ENCODE measurements around the gene BRPF1. TPM values are rescaled to one million over a fixed set of nuclear protein-coding genes. Genes with fewer than 3 reads are reported as not detected.

Gene BRPF1
- total RNA-seq, 1 donor from 2014 or later, result 21.3 TPM

DNA sequence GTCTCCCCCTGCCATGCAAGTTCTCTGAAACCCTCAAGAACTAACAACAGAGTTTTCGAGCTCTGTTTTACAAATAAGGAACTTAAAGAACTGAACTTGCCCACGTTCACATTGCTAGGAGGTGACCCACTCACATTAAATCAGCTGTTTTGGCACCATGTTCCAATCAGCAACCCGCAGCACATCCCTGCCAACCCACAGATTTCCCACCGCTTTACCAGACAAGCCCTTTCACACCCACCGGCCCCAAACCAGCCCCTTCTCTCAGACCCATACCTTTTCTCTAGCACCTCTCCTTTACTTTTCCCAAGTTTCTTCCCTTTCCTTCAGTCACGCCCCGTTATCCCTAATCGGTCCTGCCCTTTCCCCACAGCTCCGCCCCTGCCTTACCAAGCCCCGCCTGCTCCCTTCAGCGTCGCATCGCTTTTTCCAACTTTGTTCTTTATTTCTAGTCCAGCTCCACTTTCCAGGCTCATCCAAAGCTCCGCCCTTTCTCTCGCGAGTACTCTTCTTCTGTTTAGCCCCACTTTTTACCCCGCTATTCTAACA lies 804 bp upstream of the BRPF1 start:
- H3K27me3 ChIP-seq (ENCODE audit: control insufficient read depth, insufficient read depth, low read length), result peaks cover 2% of the 10 kb centered on the region
- H3K4me3 ChIP-seq (ENCODE audit: low read depth, low read length), result peak overlapping the region; percentile 33
- TF ChIP-seq, protein P1, sequence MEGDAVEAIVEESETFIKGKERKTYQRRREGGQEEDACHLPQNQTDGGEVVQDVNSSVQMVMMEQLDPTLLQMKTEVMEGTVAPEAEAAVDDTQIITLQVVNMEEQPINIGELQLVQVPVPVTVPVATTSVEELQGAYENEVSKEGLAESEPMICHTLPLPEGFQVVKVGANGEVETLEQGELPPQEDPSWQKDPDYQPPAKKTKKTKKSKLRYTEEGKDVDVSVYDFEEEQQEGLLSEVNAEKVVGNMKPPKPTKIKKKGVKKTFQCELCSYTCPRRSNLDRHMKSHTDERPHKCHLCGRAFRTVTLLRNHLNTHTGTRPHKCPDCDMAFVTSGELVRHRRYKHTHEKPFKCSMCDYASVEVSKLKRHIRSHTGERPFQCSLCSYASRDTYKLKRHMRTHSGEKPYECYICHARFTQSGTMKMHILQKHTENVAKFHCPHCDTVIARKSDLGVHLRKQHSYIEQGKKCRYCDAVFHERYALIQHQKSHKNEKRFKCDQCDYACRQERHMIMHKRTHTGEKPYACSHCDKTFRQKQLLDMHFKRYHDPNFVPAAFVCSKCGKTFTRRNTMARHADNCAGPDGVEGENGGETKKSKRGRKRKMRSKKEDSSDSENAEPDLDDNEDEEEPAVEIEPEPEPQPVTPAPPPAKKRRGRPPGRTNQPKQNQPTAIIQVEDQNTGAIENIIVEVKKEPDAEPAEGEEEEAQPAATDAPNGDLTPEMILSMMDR (IDR thresholded peaks at IDR 0.05; ENCODE audit: insufficient read depth, low read length, poor library complexity, severe bottlenecking), result no peak
- no peaks in the 10 kb centered on the region for H3K36me3 ChIP-seq (ENCODE audit: control insufficient read depth, insufficient read depth, low read length)
- DNase-seq (ENCODE audit: low read depth), result no peak

DNA sequence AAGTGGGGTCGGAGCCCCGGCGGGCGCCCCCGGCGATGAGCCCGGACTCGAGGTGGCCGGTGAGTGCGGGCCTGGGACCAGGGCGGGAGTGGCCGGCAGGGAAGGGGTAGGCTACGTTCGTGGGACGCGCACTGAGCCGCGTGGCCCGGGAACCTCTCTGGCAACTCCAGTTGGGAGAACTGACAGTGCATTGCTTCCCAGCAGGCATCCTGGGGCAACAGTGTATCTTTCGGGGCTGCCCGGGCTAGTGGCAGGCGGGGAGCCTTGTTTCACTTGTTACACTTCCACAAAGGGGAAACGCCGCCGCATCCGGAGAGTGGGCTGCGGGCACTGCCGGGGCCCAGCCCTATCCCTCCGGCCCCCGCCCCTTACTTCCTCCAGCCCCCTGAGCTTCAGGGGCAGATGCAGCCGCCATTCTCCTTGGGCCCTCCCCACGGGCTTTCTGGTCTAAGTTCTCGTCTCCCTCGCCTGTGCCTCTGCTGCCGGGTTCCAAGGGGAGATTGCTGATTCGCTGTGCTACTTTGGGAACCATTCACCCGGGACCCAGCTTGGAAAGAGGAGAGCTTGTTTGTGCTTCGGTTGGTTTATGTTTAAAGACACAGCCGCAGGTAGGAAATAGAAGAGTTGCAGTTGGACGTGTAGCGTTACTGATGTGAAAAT lies 675 bp downstream of the BRPF1 start:
- Histone ChIP-seq H3K36me3 (ENCODE audit: control insufficient read depth, insufficient read depth, low read length) (no peaks in the 10 kb centered on the region), H3K27me3 (ENCODE audit: control insufficient read depth, insufficient read depth, low read length) (no peaks in the 10 kb centered on the region), H3K4me3 (ENCODE audit: low read depth, low read length) (peak overlapping the region; percentile 90)
- DNase-seq (ENCODE audit: low read depth), result no peak
- TF ChIP-seq, protein P1 (IDR thresholded peaks at IDR 0.05; ENCODE audit: insufficient read depth, low read length, poor library complexity, severe bottlenecking), result no peak

DNA sequence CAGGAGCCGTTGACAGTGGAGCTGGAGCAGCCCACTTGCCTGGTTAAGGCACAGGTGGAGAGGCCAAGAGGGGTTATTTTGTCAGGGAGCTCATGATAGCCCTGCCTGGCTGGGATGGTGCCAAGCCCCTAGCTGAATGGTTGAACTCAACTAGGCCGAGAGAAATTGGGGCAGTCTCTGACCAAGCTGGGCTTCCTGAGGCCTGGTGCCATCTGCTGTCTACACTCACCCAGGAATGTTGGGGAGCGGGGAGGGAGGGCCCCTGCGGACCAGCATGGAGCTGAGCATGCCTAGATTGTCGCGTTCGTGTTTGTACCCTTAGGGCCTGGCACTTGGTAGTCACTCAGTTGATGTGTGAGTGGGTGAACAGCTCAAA lies 1.2 kb downstream of the BRPF1 start:
- Histone ChIP-seq H3K4me3 (ENCODE audit: low read depth, low read length) (peak overlapping the region; percentile 90), H3K27me3 (ENCODE audit: control insufficient read depth, insufficient read depth, low read length) (no peaks in the 10 kb centered on the region), H3K36me3 (ENCODE audit: control insufficient read depth, insufficient read depth, low read length) (no peaks in the 10 kb centered on the region)
- DNase-seq (ENCODE audit: low read depth), result no peak
- TF ChIP-seq, protein P1 (IDR thresholded peaks at IDR 0.05; ENCODE audit: insufficient read depth, low read length, poor library complexity, severe bottlenecking), result no peak

- TF ChIP-seq, protein P1 (IDR thresholded peaks at IDR 0.05; ENCODE audit: insufficient read depth, low read length, poor library complexity, severe bottlenecking), result no peak
- H3K4me3 ChIP-seq (ENCODE audit: low read depth, low read length), result no peak overlapping the region
- DNase-seq (ENCODE audit: low read depth), result no peak
- H3K36me3 ChIP-seq (ENCODE audit: control insufficient read depth, insufficient read depth, low read length), result peaks cover 5% of the 10 kb centered on the region
- H3K27me3 ChIP-seq (ENCODE audit: control insufficient read depth, insufficient read depth, low read length), result no peaks in the 10 kb centered on the region
These were observed 5.3 kb downstream of the BRPF1 start for GRCh38 chr3:9736831-9737230.

DNA sequence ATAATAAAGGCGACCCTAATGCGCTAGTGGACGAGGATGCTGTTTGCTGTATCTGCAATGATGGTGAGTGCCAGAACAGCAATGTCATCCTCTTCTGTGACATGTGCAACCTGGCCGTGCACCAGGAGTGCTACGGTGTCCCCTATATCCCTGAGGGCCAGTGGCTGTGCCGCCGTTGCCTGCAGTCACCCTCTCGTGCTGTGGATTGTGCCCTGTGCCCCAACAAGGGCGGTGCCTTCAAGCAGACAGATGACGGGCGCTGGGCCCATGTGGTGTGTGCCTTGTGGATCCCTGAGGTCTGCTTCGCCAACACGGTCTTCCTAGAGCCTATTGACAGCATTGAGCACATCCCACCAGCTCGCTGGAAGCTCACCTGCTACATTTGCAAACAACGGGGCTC lies 7.6 kb downstream of the BRPF1 start:
- TF ChIP-seq, protein P1 (IDR thresholded peaks at IDR 0.05; ENCODE audit: insufficient read depth, low read length, poor library complexity, severe bottlenecking), result no peak
- peaks cover 7% of the 10 kb centered on the region for H3K36me3 ChIP-seq (ENCODE audit: control insufficient read depth, insufficient read depth, low read length)
- no peaks in the 10 kb centered on the region for H3K27me3 ChIP-seq (ENCODE audit: control insufficient read depth, insufficient read depth, low read length)

DNA sequence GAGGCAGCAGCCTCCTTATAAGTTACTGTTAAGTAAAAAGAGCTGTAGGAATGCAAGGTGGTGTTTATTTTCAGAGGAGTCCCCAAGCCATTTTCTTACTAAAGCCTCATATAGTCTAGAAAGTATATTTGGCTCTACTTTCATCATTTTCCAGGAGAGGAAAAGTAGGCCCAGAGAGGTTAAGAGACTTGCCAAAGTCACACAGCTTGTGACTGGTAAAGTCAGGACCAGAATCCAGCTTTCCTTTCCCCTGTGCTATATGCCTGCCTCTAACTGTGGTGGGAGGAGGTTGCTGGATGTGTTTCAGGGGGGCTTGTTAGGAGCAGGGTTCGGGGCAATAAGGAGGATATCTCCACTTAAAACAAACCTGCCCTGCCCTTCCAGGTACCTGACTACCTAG lies 11.0 kb downstream of the BRPF1 start:
- no peak for DNase-seq (ENCODE audit: low read depth)
- H3K4me3 ChIP-seq (ENCODE audit: low read depth, low read length), result no peak overlapping the region
- peaks cover 12% of the 10 kb centered on the region for H3K36me3 ChIP-seq (ENCODE audit: control insufficient read depth, insufficient read depth, low read length)
- no peaks in the 10 kb centered on the region for H3K27me3 ChIP-seq (ENCODE audit: control insufficient read depth, insufficient read depth, low read length)
- TF ChIP-seq, protein P1 (IDR thresholded peaks at IDR 0.05; ENCODE audit: insufficient read depth, low read length, poor library complexity, severe bottlenecking), result no peak

More for the DNA sequence above, 7.6 kb downstream of the BRPF1 start:
- no peak overlapping the region for H3K4me3 ChIP-seq (ENCODE audit: low read depth, low read length)
- DNase-seq (ENCODE audit: low read depth), result no peak
